Esophagus squamous epithelium (tissue), 5 donors: Measurements from ENCODE around the gene WDR91. TPM values are rescaled to one million over a fixed set of nuclear protein-coding genes. Genes with fewer than 3 reads are reported as not detected.
A peak's percentile ranks its signal among the peaks of the same experiment; 100 is the strongest.

Source experiments
- DNase-seq: peaks from one replicate; lab custom pipeline; 2025; lab: John Stamatoyannopoulos, UW
- H3K27ac ChIP-seq, 4 donors: fragments of 200-600 bp; sonication (generic); one replicate each; pipeline ENCODE4 v1.5.1; 2016 to 2019; ENCODE audit warnings: mild to moderate bottlenecking in 1 of 4
- H3K27me3 ChIP-seq, 4 donors: fragments of 200-600 bp; sonication (generic); 1 replicate in 3 of 4; 2 replicates in 1 of 4; pipeline versions ENCODE4 v1.5.1 to v1.6.0; 2017 to 2021; ENCODE audit warnings: antibody characterized with exemption in 1 of 4
- H3K36me3 ChIP-seq, 3 donors: fragments of 200-600 bp; sonication (generic); one replicate each; pipeline ENCODE4 v1.5.1; 2016 to 2019
- H3K4me1 ChIP-seq, 3 donors: fragments of 200-600 bp; sonication (generic); one replicate each; pipeline ENCODE4 v1.5.1; 2017 to 2019
- H3K4me3 ChIP-seq, 4 donors: fragments of 200-600 bp; sonication (generic); 1 replicate in 3 of 4; 2 replicates in 1 of 4; pipeline ENCODE4 v1.5.1; 2016 to 2019; ENCODE audit warnings: mild to moderate bottlenecking in 2 of 4, moderate library complexity in 1 of 4
- H3K9me3 ChIP-seq, 3 donors: fragments of 200-600 bp; sonication (generic); one replicate each; pipeline ENCODE4 v1.5.1; 2016 to 2019
- POLR2A ChIP-seq, 4 donors: fragments of 450-650 bp; IDR thresholded peaks; one replicate each; pipeline ENCODE4 v1.6.1; 2017; ENCODE audit warnings: antibody characterized with exemption in 4 of 4, mild to moderate bottlenecking in 4 of 4, moderate library complexity in 3 of 4
- WGBS, 2 donors: methylation state at CpG; one replicate each; pipeline ENCODE4 v1.1.5; 2018; 5-methylcytosine and 5-hydroxymethylcytosine counted together
- intact Hi-C: fragments of 100-400 bp; cut with DNase I; formaldehyde crosslinking; loops from one replicate; pipeline ENCODE4 v1.15.0; 2022
- total RNA-seq, 4 donors: library from RNA; depleted of rRNA; stranded (reverse); fragments of >200 nt; gene quantifications; one replicate each; pipeline ENCODE4 v1.1.0, GENCODE V29; 2016
- TF ChIP-seq, protein P1 (sequence below), 6 experiments: fragments of 450-650 bp in 4 of 6; fragments of 200-600 bp in 2 of 6; sonication (generic) in 2 of 6; IDR thresholded peaks; one replicate each; pipeline ENCODE4 v1.5.1; 2016 to 2019; ENCODE audit warnings: antibody characterized with exemption in 6 of 6, mild to moderate bottlenecking in 4 of 6, moderate library complexity in 4 of 6
- donor health status: DM: yes; HTN: yes; CAD: no.

WDR91 gene
- total RNA-seq, 4 donors from 2014 or later, result 19.6 to 29.0 (median 24.3) TPM

DNA sequence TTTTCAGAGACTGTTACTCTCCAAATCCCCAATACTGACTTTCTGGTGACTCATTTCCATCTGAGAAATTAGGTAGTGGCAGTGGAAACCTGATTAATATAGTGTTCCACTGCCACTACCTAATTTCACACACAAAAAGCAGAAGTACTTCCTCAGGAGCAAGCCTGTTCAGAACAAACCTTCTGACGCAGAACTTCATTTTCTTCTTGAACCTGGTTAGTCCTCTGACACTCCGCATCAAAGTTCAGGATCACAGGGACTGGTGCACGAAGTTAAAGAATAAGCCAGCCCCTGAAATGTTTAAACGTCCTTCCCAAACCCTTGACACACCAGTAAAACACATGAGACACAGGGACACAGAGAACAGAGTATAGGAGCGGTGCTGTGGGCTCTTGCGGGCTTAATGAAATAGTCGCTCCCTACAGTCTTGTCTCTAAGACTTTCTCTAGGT lies 4.4 kb downstream of the WDR91 start:
- intact Hi-C loops, result no loop called here
- H3K27me3 ChIP-seq, result no peaks in the 10 kb centered on the region
- no peaks in the 10 kb centered on the region for H3K9me3 ChIP-seq
- DNase-seq, result no peak
- H3K4me1 ChIP-seq, result peaks cover 23 to 90% (median 60%) of the 10 kb centered on the region in 3 donors
- no peak for TF ChIP-seq POLR2A (IDR thresholded peaks at IDR 0.05)
- WGBS, 2 donors, result 73 to 83% methylated on average over 7 of the region's 7 CpGs
- peaks cover 7 to 57% (median 14%) of the 10 kb centered on the region in 3 donors for H3K36me3 ChIP-seq
- H3K4me3 ChIP-seq, result peak overlapping the region in 1 of 4 donors; percentile 6
- no peak overlapping the region for H3K27ac ChIP-seq

DNA sequence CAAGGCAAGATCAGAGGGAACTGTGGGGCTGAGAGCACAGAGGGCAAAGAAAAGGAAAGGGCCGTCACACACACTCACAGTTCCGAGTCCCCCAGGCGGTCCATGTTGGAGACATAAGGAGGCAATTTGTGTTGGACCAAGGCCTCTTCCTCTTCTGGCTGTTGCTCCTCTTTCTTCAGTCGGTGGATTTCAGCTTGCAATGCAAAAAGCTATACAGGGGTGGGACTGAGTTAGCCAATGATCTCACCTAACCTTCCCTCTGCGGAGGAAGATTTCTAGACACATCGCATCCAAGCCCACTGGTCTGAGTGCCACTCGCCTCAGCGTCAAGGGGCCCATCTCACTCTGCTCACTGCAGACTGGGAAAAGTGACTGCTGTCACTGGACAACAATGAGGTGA lies 5.5 kb downstream of the WDR91 start:
- Histone ChIP-seq H3K27ac (no peak overlapping the region), H3K4me1 (peaks cover 23 to 99% (median 64%) of the 10 kb centered on the region in 3 donors), H3K36me3 (peaks cover 7 to 68% (median 14%) of the 10 kb centered on the region in 3 donors), H3K4me3 (no peak overlapping the region), H3K9me3 (no peaks in the 10 kb centered on the region), H3K27me3 (no peaks in the 10 kb centered on the region)
- 91 to 92% methylated on average over 8 of the region's 8 CpGs for WGBS, 2 donors
- TF ChIP-seq POLR2A (IDR thresholded peaks at IDR 0.05), result no peak
- TF ChIP-seq, protein P1, sequence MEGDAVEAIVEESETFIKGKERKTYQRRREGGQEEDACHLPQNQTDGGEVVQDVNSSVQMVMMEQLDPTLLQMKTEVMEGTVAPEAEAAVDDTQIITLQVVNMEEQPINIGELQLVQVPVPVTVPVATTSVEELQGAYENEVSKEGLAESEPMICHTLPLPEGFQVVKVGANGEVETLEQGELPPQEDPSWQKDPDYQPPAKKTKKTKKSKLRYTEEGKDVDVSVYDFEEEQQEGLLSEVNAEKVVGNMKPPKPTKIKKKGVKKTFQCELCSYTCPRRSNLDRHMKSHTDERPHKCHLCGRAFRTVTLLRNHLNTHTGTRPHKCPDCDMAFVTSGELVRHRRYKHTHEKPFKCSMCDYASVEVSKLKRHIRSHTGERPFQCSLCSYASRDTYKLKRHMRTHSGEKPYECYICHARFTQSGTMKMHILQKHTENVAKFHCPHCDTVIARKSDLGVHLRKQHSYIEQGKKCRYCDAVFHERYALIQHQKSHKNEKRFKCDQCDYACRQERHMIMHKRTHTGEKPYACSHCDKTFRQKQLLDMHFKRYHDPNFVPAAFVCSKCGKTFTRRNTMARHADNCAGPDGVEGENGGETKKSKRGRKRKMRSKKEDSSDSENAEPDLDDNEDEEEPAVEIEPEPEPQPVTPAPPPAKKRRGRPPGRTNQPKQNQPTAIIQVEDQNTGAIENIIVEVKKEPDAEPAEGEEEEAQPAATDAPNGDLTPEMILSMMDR (IDR thresholded peaks at IDR 0.05), result no peak
- no peak for DNase-seq
- intact Hi-C loops, result no loop called here

DNA sequence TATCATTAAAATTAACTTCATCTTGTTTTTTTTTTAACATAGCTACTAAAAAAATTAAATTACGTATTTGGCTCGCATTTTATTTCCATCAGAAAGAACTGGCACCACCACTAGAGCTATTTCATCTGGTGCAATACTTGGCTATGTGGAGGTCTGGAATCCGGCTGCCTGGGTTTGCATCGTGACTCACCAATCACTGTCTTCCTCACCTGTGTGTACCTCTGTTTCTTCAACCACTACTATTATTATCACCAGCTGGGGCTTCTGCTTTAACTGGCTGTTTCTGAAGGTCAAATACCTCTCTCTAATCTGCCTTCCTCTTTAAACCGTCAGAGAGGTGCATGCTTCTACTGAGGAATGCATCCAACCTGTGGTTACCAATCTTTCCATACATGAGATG lies 6.5 kb downstream of the WDR91 start:
- no peak overlapping the region for H3K27ac ChIP-seq
- DNase-seq, result no peak
- no peaks in the 10 kb centered on the region for H3K9me3 ChIP-seq
- H3K4me1 ChIP-seq, result peaks cover 19 to 98% (median 56%) of the 10 kb centered on the region in 3 donors
- H3K27me3 ChIP-seq, result no peaks in the 10 kb centered on the region
- intact Hi-C loops, result no loop called here
- H3K4me3 ChIP-seq, result no peak overlapping the region
- H3K36me3 ChIP-seq, result peaks cover 7 to 78% (median 14%) of the 10 kb centered on the region in 3 donors
- 36 to 48% methylated on average over 5 of the region's 5 CpGs for WGBS, 2 donors
- TF ChIP-seq, protein P1 (IDR thresholded peaks at IDR 0.05), result no peak
- TF ChIP-seq POLR2A (IDR thresholded peaks at IDR 0.05), result no peak

DNA sequence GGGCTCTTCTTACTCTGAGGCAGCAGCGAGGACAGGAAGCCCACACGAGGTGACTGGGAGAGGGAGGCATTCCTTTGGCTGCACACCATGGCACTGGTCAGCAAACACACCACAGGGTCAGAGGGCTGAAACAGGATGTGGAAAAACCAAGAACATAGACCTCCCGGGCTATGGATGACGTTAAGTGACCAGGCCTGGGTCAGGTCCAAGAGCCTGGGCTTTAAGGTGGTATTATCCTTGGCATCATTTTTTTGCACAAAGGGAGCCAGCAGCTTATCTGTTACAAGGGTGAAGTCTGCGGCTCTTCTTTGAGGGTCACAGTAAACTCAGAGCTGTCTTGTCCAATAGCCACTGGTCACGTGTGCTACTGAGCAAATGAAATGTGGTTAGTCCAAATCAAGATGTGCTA lies 7.0 kb downstream of the WDR91 start:
- no peaks in the 10 kb centered on the region for H3K9me3 ChIP-seq
- 44 to 67% methylated on average over 6 of the region's 6 CpGs for WGBS, 2 donors
- no peak overlapping the region for H3K4me3 ChIP-seq
- intact Hi-C loops, result no loop called here
- DNase-seq, result no peak
- H3K27ac ChIP-seq, result peak overlapping the region in 3 of 4 donors; percentile 7 to 31 (median 11)
- no peaks in the 10 kb centered on the region for H3K27me3 ChIP-seq
- H3K4me1 ChIP-seq, result peaks cover 19 to 92% (median 51%) of the 10 kb centered on the region in 3 donors
- peaks cover 10 to 83% (median 17%) of the 10 kb centered on the region in 3 donors for H3K36me3 ChIP-seq
- no peak for TF ChIP-seq POLR2A (IDR thresholded peaks at IDR 0.05)
- TF ChIP-seq, protein P1 (IDR thresholded peaks at IDR 0.05), result no peak

DNA sequence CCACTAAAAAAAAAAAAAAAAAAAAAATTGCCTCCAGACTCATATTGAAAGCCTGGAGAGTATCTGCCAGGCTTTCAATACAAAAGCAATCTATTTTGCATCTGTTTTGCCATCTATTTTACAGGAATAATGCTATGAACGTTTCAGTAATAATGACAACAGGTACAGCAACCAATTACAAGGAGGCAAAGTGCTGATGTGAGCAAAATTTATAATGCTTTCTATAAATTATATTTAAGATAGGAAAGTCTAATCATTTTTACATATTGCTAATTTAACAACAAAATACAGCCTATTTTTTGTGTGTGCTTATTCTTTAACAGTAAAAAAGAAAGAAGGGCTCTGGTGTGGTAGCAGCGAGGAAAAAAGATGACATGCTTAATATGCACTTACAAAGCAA lies 10.0 kb downstream of the WDR91 start:
- TF ChIP-seq, protein P1 (IDR thresholded peaks at IDR 0.05), result no peak
- TF ChIP-seq POLR2A (IDR thresholded peaks at IDR 0.05), result no peak
- 59% methylated on average over 2 of the region's 2 CpGs for WGBS, 2 donors
- no peak overlapping the region for H3K27ac ChIP-seq
- DNase-seq, result no peak
- intact Hi-C loops, result no loop called here
- no peak overlapping the region for H3K4me3 ChIP-seq
- H3K36me3 ChIP-seq, result peaks cover 33 to 97% (median 38%) of the 10 kb centered on the region in 3 donors
- H3K4me1 ChIP-seq, result peaks cover 5 to 62% (median 21%) of the 10 kb centered on the region in 3 donors
- no peaks in the 10 kb centered on the region for H3K9me3 ChIP-seq
- no peaks in the 10 kb centered on the region for H3K27me3 ChIP-seq
